Naive thymus-derived CD8-positive, alpha-beta T cell (primary cell): ENCODE measurements around the gene EID2. TPM values are rescaled to one million over a fixed set of nuclear protein-coding genes. Genes with fewer than 3 reads are reported as not detected.
A peak's percentile ranks its signal among the peaks of the same experiment; 100 is the strongest.

Experiments
- ATAC-seq, 2 donors: fragments of 150-1000 bp; cut with Tn5 transposase in 1 of 2; sonication (Bioruptor Pico), chemical (Tn5 transposase) in 1 of 2; 1 replicate in 1 of 2; 2 replicates in 1 of 2; pipeline ENCODE4 v1.10.0; 2021; ENCODE audit warnings: mild to moderate bottlenecking in 2 of 2, moderate library complexity in 2 of 2
- POLR2A ChIA-PET: fragments of 350-600 bp; sonication (Branson Sonifier 250); formaldehyde crosslinking; loops from one replicate; lab custom pipeline; 2021; ENCODE audit warnings: antibody characterized with exemption; lab: Charles Lee
- DNase-seq, 10 donors: peaks; one replicate each; pipeline versions ENCODE4 v3.0.0 to v3.0.0-alpha.2; 2020 to 2022
- H3K27ac Mint-ChIP-seq, 10 donors: one replicate each; pipeline ENCODE4 v1.8.0; 2020 to 2022; ENCODE audit warnings: mild to moderate bottlenecking in 10 of 10, mixed read lengths in 10 of 10, moderate library complexity in 4 of 10, inconsistent platforms in 1 of 10
- H3K27me3 Mint-ChIP-seq, 5 donors: one replicate each; pipeline ENCODE4 v1.8.0; 2021 to 2022; ENCODE audit warnings: mixed read lengths in 5 of 5
- H3K36me3 Mint-ChIP-seq, 3 donors: one replicate each; pipeline ENCODE4 v1.8.0; 2020 to 2022; ENCODE audit warnings: mixed read lengths in 3 of 3, mild to moderate bottlenecking in 2 of 3, inconsistent platforms in 1 of 3
- H3K4me1 Mint-ChIP-seq, 4 donors: one replicate each; pipeline ENCODE4 v1.8.0; 2021 to 2022; ENCODE audit warnings: mixed read lengths in 4 of 4
- H3K4me3 Mint-ChIP-seq, 10 donors: one replicate each; pipeline ENCODE4 v1.8.0; 2020 to 2022; ENCODE audit warnings: mild to moderate bottlenecking in 10 of 10, mixed read lengths in 10 of 10, moderate library complexity in 6 of 10, inconsistent platforms in 1 of 10
- H3K9me3 Mint-ChIP-seq, 9 donors: one replicate each; pipeline ENCODE4 v1.8.0; 2020 to 2022; ENCODE audit warnings: mixed read lengths in 9 of 9, mild to moderate bottlenecking in 3 of 9, inconsistent platforms in 1 of 9, moderate library complexity in 1 of 9
- polyA plus RNA-seq, 3 donors: library from polyadenylated mRNA; unstranded; fragments of 300-500 nt; fragmentation: Illumina TruSeq; gene quantifications; one replicate each; pipeline ENCODE4 v1.2.3, GENCODE V29; 2021
- total RNA-seq, 8 experiments: library from RNA in 2 of 8; stranded (reverse) in 2 of 8; gene quantifications; one replicate each; pipeline ENCODE4 v1.2.3 and lab custom pipeline; 2021 to 2026

Gene EID2, protein sequence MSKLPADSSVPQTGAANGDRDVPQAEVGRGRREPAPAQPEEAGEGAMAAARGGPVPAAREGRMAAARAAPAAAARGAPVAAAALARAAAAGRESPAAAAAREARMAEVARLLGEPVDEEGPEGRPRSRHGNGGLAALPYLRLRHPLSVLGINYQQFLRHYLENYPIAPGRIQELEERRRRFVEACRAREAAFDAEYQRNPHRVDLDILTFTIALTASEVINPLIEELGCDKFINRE
- 10 to 100 TPM; 20.3 to 21.2 TPM for total RNA-seq
- polyA plus RNA-seq: 10 to 100 TPM; 19.8 to 37.1 (median 22.1) TPM
- total RNA-seq (lab: John Stamatoyannopoulos, UW): 12.3 to 27.9 (median 16.1) reads per million in 6 experiments

DNA sequence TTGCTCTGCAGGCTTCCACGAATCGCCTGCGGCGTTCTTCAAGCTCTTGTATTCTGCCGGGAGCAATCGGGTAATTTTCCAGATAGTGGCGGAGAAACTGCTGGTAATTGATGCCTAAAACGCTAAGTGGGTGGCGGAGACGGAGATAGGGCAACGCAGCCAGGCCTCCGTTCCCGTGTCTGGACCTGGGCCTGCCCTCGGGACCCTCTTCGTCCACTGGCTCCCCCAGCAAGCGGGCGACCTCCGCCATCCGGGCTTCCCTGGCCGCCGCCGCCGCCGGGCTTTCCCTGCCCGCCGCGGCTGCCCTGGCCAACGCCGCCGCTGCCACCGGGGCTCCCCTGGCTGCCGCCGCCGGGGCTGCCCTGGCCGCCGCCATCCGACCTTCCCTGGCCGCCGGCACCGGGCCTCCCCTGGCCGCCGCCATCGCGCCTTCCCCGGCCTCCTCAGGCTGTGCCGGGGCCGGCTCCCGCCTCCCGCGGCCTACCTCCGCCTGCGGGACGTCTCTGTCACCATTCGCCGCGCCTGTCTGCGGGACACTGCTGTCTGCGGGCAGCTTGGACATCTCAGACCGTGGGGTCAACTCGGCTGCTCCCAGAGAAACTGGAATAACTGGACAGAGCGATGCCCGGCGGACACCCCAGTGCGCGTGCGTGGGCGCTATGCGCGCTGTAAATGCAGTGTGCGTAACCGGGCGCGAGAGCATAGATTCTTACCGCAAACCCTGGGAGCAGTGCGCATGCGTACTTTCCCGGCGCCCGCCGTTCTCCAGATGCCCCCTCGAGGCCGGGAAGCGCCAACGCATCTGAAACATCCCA, at the start of gene EID2:
EID2 (minus strand) TSS at position 644 of the 815 bp plus-strand sequence; CDS start at position 562, 82 bp downstream.
- peaks cover 0 to 12% (median 0%) of the 10 kb centered on the region in 3 donors for H3K36me3 Mint-ChIP-seq
- peaks cover 0 to 2% (median 0%) of the 10 kb centered on the region in 5 donors for H3K27me3 Mint-ChIP-seq
- peak; percentile 87 to 96 (median 93) for DNase-seq
- POLR2A ChIA-PET: interaction anchor here (0.5 to 1.7 kb wide), 4 partner anchors 12 to 104 kb away, joined by 3 to 9 read pairs (median 3); partner anchors contain the start of gene RPS16
- peak within 1 kb of the TSS; percentile 94 to 99 (median 99) for H3K27ac Mint-ChIP-seq
- H3K4me3 Mint-ChIP-seq: peak within 1 kb of the TSS; percentile 92 to 98 (median 96)
- ATAC-seq: peak; percentile 84 to 85
- no peaks in the 10 kb centered on the region for H3K9me3 Mint-ChIP-seq
- H3K4me1 Mint-ChIP-seq: peaks cover 29 to 83% (median 65%) of the 10 kb centered on the region in 4 donors

DNA sequence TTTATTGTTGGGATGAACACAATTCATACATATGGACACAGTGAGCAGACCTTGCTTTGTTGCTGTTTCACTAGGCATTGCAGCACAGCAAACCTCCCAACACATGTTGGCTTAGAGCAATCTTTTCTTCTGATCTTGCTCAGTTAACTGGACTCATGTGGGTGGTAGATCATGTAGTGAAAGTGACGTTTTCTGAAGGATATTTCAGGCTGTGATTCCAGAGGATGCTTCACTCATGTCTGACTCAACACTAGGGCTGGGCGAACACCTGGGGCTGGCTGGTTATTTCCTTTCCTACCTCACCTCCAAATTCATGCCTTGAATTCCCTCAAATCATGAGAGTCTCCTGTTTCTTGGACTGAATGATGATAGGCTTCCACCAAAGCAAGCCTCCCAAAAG, 48.1 kb upstream of the EID2 start:
- ATAC-seq (no peak), DNase-seq (no peak)
- H3K9me3 Mint-ChIP-seq: peaks cover 0 to 4% (median 0%) of the 10 kb centered on the region in 9 donors
- no peaks in the 10 kb centered on the region for H3K4me1 Mint-ChIP-seq
- no peak overlapping the region for H3K4me3 Mint-ChIP-seq
- no peak overlapping the region for H3K27ac Mint-ChIP-seq
- POLR2A ChIA-PET: no interaction called here
- peaks cover 31 to 51% (median 41%) of the 10 kb centered on the region in 5 donors for H3K27me3 Mint-ChIP-seq
- H3K36me3 Mint-ChIP-seq: peaks cover 0 to 9% (median 0%) of the 10 kb centered on the region in 3 donors

DNA sequence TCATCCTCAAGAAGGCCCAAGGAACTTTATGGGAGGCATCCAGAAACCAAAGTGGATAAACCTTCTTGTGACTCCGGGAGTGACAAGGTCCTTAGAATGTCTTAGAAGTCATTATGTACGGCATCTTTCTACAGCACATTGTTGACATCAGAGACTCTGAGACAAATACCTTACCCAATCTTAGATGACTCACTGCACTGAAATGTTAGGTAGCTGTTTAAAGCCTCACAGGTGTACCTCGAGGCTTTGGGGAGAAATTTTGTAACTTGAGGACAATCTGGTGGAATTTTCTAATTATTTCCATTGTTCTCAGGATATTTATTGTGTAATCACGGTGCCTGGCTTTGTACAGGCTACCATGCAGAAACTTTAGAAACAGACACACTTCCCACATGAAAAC, 47.5 kb upstream of the EID2 start:
- POLR2A ChIA-PET: no interaction called here
- no peak overlapping the region for H3K27ac Mint-ChIP-seq
- no peak overlapping the region for H3K4me3 Mint-ChIP-seq
- H3K27me3 Mint-ChIP-seq: peaks cover 31 to 51% (median 39%) of the 10 kb centered on the region in 5 donors
- no peak for ATAC-seq
- peaks cover 0 to 9% (median 0%) of the 10 kb centered on the region in 3 donors for H3K36me3 Mint-ChIP-seq
- DNase-seq: no peak
- H3K9me3 Mint-ChIP-seq: peaks cover 0 to 4% (median 0%) of the 10 kb centered on the region in 9 donors
- no peaks in the 10 kb centered on the region for H3K4me1 Mint-ChIP-seq

DNA sequence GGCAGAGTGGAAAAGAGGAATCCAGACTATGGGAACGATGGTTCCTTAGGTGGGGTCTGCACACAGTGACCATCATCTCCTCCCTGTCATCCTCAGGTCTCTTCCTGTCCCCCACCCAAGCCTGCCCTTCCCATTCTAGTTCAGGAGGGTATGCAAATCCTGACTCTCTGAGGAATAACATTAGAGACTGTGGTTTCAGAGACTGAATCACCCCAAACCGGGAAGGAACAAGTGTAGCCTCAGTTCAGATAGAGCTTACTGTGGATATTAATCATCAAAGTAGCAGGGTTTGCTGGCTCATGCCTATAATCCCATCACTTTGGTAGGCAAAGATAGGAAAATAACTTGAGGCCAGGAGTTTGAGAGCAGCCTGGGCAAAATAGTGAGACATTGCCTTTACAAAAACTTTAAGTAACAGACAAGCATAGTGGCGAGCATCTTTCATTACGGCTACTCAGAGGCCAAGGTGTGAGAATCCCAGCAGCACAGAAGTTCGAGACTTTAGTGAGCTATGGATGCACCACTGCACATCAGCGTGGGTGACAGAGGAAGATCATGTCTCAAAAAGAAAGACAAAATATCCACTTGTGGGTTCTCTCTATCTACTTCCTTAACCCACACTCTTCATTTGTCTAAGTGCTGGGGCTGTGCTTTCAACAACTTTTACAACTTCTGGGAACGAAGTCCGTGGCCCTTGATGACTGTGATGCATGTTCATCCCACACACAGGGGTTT, 43.1 kb upstream of the EID2 start:
- Mint-ChIP-seq H3K27ac (no peak overlapping the region), H3K9me3 (peaks cover 2 to 18% (median 12%) of the 10 kb centered on the region in 9 donors), H3K36me3 (peaks cover 0 to 13% (median 4%) of the 10 kb centered on the region in 3 donors), H3K4me1 (no peaks in the 10 kb centered on the region), H3K27me3 (peaks cover 13 to 40% (median 35%) of the 10 kb centered on the region in 5 donors), H3K4me3 (no peak overlapping the region)
- POLR2A ChIA-PET: no interaction called here
- ATAC-seq (no peak), DNase-seq (no peak)

DNA sequence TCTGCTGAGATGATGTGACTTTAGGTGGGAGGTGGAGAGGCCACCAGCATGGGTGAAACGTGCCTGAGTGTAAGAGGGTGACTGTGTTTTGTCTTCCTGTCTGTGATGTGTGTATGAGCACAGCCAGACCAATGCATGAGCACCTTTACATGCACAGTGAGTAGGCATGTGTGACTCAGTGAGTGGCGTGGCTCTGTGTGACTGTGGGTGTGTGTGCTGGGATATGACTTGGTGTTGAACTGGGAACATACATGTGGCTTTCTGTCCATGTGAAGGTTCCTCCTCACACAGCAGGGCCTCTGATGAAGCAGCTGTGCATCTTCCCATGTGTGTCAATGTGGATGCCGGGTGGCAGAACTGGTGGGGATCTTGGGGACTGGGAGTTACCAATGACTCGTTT, 42.5 kb upstream of the EID2 start:
- ATAC-seq: no peak
- Mint-ChIP-seq H3K9me3 (peaks cover 2 to 24% (median 12%) of the 10 kb centered on the region in 9 donors), H3K27me3 (peaks cover 16 to 42% (median 40%) of the 10 kb centered on the region in 5 donors)

DNA sequence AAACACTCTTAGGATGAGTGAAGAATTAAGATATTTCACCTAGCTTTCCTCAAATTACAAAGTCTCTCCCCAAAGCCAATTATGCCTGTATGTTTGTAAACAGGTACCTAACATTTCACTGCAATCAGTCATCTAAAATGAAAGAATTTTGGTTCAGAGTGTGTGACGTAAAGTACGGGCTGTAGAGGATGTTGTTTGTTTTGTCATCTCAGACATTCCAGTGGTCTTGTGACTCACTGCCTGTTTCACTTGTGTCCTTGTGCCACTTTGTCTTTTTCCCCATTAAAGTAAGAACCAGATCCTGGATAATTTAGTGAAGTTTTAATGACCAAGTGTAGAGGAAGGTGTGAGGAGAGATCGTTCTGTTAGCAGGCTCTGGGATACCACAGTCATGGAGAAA, 28.6 kb upstream of the EID2 start:
- ATAC-seq (no peak), DNase-seq (no peak)
- Mint-ChIP-seq H3K4me1 (no peaks in the 10 kb centered on the region), H3K36me3 (peaks cover 0 to 8% (median under 1%) of the 10 kb centered on the region in 3 donors), H3K9me3 (peaks cover 0 to 14% (median 9%) of the 10 kb centered on the region in 9 donors), H3K4me3 (no peak overlapping the region), H3K27me3 (peaks cover 11 to 45% (median 31%) of the 10 kb centered on the region in 5 donors), H3K27ac (no peak overlapping the region)
- POLR2A ChIA-PET: no interaction called here

More for the DNA sequence above, 42.5 kb upstream of the EID2 start:
- no peak overlapping the region for H3K4me3 Mint-ChIP-seq
- H3K4me1 Mint-ChIP-seq: no peaks in the 10 kb centered on the region
- DNase-seq: no peak
- peaks cover 0 to 13% (median 4%) of the 10 kb centered on the region in 3 donors for H3K36me3 Mint-ChIP-seq
- H3K27ac Mint-ChIP-seq: no peak overlapping the region
- POLR2A ChIA-PET: no interaction called here

DNA sequence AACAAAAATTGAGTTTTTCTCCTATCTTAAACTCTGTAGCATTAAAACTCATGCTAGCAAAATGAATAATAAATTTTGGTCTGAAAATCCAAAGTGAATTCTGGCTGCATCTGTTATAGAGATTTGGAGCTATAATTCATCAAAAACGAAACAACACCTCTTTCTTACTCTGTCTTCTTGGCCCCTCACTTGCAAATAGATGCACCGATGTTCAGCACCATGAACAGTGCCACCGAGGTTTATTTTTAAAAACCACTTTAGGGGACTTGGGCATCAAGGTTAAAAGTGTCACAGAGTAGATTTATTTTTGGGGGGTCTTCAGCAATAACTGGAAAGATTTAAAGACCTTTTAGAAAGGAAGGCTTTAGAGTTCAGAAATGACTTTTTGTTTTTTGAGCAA, 26.1 kb upstream of the EID2 start:
- ATAC-seq (no peak), DNase-seq (no peak)
- H3K9me3 Mint-ChIP-seq: no peaks in the 10 kb centered on the region
- peaks cover 5 to 24% (median 18%) of the 10 kb centered on the region in 5 donors for H3K27me3 Mint-ChIP-seq
- no peaks in the 10 kb centered on the region for H3K4me1 Mint-ChIP-seq
- POLR2A ChIA-PET: no interaction called here
- H3K4me3 Mint-ChIP-seq: no peak overlapping the region
- no peak overlapping the region for H3K27ac Mint-ChIP-seq
- no peaks in the 10 kb centered on the region for H3K36me3 Mint-ChIP-seq

DNA sequence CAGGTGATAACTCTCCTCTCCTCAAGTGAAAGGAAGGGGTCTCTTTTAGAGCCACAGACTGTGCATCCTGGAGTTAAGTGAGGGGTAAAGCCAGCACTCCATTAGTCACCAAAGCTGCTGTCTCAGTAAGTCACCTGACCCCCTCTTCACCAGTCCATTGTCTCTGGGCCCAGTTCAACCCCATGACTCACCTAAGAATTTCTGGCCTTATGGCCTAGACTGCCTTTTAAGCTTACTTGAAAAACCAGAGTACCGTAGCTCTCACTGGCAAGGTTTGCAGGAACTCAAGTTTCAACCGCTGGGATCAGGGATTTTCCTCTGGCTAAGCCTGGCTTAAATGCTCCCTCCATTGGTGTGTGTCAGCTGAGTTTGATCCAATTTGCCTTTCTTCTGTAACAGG, 23.4 kb upstream of the EID2 start:
- H3K4me1 Mint-ChIP-seq: peaks cover 6 to 10% (median 7%) of the 10 kb centered on the region in 4 donors
- no peak overlapping the region for H3K4me3 Mint-ChIP-seq
- POLR2A ChIA-PET: interaction anchor here (0.5 kb wide), 1 partner anchor 30 kb away, joined by 3 read pairs; no protein-coding TSS in a partner anchor
- peaks cover under 1 to 11% (median 1%) of the 10 kb centered on the region in 5 donors for H3K27me3 Mint-ChIP-seq
- H3K9me3 Mint-ChIP-seq: no peaks in the 10 kb centered on the region
- H3K27ac Mint-ChIP-seq: no peak overlapping the region
- H3K36me3 Mint-ChIP-seq: no peaks in the 10 kb centered on the region
- ATAC-seq (no peak), DNase-seq (no peak)

DNA sequence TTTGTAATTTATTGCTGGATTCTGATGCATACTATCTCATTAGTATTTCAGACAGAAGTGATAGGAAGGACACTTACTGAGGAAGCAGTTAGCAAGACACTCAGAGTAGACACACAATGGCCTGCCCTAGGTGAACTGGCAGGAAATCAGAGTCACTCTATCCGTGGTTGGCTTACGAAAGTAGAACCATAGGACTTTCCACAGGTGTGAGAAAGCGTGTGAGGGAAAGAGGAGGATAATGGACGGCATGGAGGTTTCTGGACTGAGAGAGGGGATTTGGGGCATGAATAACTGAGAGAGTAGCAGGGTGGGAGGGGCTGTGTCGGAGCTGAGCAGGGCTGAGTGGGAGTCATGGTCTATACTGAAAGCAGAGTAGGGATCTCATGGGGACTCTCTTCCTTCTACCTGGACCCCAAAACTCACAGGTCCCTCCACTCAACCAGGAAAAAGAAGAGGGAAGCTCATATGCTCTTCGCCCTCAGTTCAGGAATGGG, 18.7 kb upstream of the EID2 start:
- no peaks in the 10 kb centered on the region for H3K36me3 Mint-ChIP-seq
- peaks cover 0 to 4% (median 0%) of the 10 kb centered on the region in 5 donors for H3K27me3 Mint-ChIP-seq
- peaks cover 12 to 23% (median 21%) of the 10 kb centered on the region in 4 donors for H3K4me1 Mint-ChIP-seq
- peak overlapping the region; percentile 55 to 97 (median 92) for H3K27ac Mint-ChIP-seq
- H3K9me3 Mint-ChIP-seq: no peaks in the 10 kb centered on the region
- ATAC-seq (peak; percentile 71 to 81), DNase-seq (peak in 2 of 10 donors; percentile 15 to 32)
- POLR2A ChIA-PET: no interaction called here
- peak overlapping the region; percentile 65 to 80 (median 74) for H3K4me3 Mint-ChIP-seq

DNA sequence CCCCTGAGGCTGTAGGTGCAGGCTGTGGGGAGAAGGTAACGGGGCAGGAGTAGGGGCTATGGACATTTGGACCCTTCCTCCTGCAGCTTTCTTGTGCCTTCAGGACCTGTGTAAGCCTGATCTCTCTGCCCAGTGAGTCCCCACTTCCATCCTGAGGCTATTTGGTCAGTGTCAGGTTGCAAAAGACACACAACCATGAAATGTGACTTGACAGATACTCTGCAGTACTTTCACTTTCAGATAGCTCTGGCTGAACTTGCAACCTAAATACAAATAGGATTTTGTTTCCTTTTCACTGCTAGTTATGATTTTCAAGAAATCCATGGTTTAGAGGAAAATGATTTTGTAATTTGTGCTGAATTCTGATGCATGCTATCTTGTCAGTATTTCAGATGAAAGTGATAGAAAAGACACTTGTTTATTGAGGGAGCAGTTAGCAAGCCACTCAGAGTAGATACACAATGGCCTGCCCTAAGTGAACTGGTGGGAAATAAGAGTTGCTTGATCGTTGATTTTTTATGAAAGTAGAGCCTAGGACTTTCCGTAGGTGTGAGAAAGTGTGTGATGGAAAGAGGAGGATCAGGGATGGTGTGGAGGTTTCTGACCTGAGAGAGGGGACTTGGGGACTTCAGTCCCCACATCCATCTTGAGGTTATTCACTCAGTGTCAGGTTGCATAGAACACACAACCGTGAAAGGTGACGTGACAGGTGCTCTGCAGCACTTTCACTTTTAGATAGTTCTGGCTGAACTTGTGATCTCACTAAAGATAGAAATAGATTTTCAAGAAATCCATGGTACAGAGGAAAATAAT, 18.1 kb upstream of the EID2 start:
- no peaks in the 10 kb centered on the region for H3K9me3 Mint-ChIP-seq
- peak overlapping the region; percentile 55 to 97 (median 92) for H3K27ac Mint-ChIP-seq
- ATAC-seq (peak; percentile 78 to 79), DNase-seq (peak in 2 of 10 donors; percentile 17 to 43)
- H3K4me3 Mint-ChIP-seq: peak overlapping the region; percentile 65 to 80 (median 74)
- peaks cover 14 to 23% (median 21%) of the 10 kb centered on the region in 4 donors for H3K4me1 Mint-ChIP-seq
- POLR2A ChIA-PET: interaction anchor here (0.5 to 0.7 kb wide), 2 partner anchors 12 to 1212 kb away, joined by 3 read pairs; no protein-coding TSS in a partner anchor
- peaks cover 0 to 4% (median 0%) of the 10 kb centered on the region in 5 donors for H3K27me3 Mint-ChIP-seq
- H3K36me3 Mint-ChIP-seq: no peaks in the 10 kb centered on the region

DNA sequence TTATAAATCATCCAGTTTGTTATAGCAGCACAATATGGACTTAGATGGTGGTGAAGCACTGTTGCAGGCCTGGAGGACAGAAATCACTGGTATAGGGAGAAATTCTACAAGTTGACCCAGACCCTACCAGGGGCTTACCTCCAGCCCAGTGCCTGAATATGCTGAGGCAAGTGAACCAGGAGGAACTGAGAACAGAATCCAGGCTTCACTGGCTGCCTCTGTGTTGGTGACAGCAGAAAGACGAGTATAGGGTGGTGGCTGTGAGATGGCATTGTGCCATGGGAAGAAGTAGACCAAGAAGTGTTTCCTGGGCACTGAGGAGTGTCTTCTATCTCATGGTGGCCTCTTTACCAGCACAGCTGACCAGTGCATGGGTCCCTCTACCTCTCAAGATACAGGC, 15.9 kb upstream of the EID2 start:
- H3K9me3 Mint-ChIP-seq: no peaks in the 10 kb centered on the region
- H3K4me1 Mint-ChIP-seq: peaks cover 15 to 31% (median 24%) of the 10 kb centered on the region in 4 donors
- ATAC-seq (no peak), DNase-seq (no peak)
- peaks cover 0 to 4% (median 0%) of the 10 kb centered on the region in 5 donors for H3K27me3 Mint-ChIP-seq
- peak overlapping the region in 1 of 10 donors; percentile 57 for H3K27ac Mint-ChIP-seq
- no peak overlapping the region for H3K4me3 Mint-ChIP-seq
- POLR2A ChIA-PET: no interaction called here
- no peaks in the 10 kb centered on the region for H3K36me3 Mint-ChIP-seq
